Placental epithelial cell (primary cell): ENCODE results near the gene ACTN2. TPM values are rescaled to one million over a fixed set of nuclear protein-coding genes. Genes with fewer than 3 reads are reported as not detected.

Source experiments
- total RNA-seq: library from RNA; depleted of rRNA; stranded (reverse); fragments of >200 nt; gene quantifications from 2 replicates; pipeline ENCODE4 v1.2.3, GENCODE V29; 2012

ACTN2 gene
- 0.11 and 2.4 TPM in 2 replicates for total RNA-seq

GRCh38 chr1:236685917-236686814 is at the start of gene ACTN2:
ACTN2 (plus strand) TSS chr1:236686499; CDS start chr1:236686674, 175 bp downstream.

GRCh38 chr1:236795035-236795756 is 108.9 kb downstream of the ACTN2 start, which contains the start of gene MTR:
MTR (plus strand) TSS chr1:236795292; CDS start chr1:236795704, 412 bp downstream.

Other genes starting within 250 kb of the ACTN2 start
- gene LGALS8, start 162.5 kb upstream of the ACTN2 start, total RNA-seq = 37.7 and 61.1 TPM in 2 replicates
- gene HEATR1, start 82.0 kb upstream of the ACTN2 start, total RNA-seq = 19.6 and 47.1 TPM in 2 replicates
- gene MTR, start 108.8 kb downstream of the ACTN2 start, total RNA-seq = 22.4 and 29.1 TPM in 2 replicates